PFSK-1 (cell line): Measurements from ENCODE around the gene GASK1A.

Experiments used
- POLR2AphosphoS5 ChIP-seq: IDR thresholded peaks from 2 replicates; pipeline ENCODE4 v1.6.1; 2012; ENCODE audit warnings: low read depth, mild to moderate bottlenecking, control low read depth, low read length, moderate library complexity
- TAF1 ChIP-seq: IDR thresholded peaks from 2 replicates; pipeline ENCODE4 v1.6.1; 2012; ENCODE audit warnings: low read length, control low read depth, borderline replicate concordance; ENCODE audit not compliant: insufficient read depth

DNA sequence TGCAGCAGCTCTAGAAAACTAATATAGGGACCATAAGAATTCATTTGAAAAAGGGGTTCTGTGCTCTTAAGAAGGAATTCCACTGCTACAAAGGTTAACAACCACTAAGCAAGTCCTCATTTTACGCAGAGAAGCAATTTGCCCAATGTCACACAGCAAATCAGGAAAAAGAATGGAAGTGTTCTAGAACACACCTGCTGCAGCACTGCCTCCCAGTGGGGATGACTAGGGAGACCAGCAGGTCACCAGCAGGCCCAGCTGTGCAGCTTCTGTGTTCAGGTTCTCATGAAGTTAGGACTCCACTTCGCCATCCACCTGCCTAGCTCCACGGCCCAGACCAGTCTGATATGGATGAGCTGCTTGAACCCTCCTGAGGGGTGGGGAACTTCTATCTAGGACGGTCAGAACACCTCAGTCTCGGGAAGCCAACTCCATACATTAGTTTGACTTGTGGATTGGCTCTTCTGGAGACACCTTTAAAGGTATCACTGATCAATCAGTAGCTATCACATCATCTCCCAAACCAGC lies 108.2 kb downstream of the GASK1A start:
- no peak for TF ChIP-seq POLR2AphosphoS5
- no peak for TF ChIP-seq TAF1
